ENCODE data around the gene SSH2. TPM values are rescaled to one million over a fixed set of nuclear protein-coding genes. Genes with fewer than 3 reads are reported as not detected.

The SSH2 gene
- total RNA-seq, 2 donors from 2014 or later, result 36.1 to 36.8 TPM

GRCh38 chr17:29648005-29648404, 282.0 kb downstream of the SSH2 start:
- no peak for DNase-seq (ENCODE audit: low spot score)
- no peaks in the 10 kb centered on the region for H3K27me3 ChIP-seq
- TF ChIP-seq, protein P1, sequence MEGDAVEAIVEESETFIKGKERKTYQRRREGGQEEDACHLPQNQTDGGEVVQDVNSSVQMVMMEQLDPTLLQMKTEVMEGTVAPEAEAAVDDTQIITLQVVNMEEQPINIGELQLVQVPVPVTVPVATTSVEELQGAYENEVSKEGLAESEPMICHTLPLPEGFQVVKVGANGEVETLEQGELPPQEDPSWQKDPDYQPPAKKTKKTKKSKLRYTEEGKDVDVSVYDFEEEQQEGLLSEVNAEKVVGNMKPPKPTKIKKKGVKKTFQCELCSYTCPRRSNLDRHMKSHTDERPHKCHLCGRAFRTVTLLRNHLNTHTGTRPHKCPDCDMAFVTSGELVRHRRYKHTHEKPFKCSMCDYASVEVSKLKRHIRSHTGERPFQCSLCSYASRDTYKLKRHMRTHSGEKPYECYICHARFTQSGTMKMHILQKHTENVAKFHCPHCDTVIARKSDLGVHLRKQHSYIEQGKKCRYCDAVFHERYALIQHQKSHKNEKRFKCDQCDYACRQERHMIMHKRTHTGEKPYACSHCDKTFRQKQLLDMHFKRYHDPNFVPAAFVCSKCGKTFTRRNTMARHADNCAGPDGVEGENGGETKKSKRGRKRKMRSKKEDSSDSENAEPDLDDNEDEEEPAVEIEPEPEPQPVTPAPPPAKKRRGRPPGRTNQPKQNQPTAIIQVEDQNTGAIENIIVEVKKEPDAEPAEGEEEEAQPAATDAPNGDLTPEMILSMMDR (IDR thresholded peaks at IDR 0.05), result no peak
- peaks cover 0 to 38% of the 10 kb centered on the region in 2 donors for H3K4me1 ChIP-seq
- H3K9me3 ChIP-seq, result no peaks in the 10 kb centered on the region
- peaks cover 14% of the 10 kb centered on the region for H3K36me3 ChIP-seq
- no peak overlapping the region for H3K27ac ChIP-seq
- H3K4me3 ChIP-seq, result no peak overlapping the region

DNA sequence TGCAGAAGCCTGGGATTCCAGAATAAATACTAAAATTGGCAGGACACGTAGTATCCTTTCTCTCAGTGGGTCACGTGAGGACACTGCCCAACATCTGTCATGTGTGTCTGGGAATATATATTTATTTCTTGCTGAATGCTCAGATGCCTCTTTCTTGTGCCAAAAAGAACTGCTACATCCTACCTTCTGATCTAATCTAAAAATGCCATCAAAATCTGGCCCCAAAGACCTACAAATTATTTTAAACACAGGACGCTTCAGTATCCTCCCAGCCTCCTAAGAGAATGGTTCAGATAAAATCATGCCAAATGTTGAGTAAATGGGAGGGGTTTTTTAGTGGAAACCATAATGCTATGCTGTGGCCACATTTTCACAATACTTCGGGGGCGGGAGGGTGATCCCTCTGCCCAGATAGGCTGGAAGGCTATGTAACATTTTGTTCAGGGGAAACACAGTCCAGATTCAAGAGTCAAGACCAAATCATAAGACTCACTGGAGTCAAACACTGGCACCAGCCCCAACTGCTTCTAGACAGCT, 284.4 kb downstream of the SSH2 start:
- peaks cover 0 to 62% of the 10 kb centered on the region in 2 donors for H3K4me1 ChIP-seq

DNA sequence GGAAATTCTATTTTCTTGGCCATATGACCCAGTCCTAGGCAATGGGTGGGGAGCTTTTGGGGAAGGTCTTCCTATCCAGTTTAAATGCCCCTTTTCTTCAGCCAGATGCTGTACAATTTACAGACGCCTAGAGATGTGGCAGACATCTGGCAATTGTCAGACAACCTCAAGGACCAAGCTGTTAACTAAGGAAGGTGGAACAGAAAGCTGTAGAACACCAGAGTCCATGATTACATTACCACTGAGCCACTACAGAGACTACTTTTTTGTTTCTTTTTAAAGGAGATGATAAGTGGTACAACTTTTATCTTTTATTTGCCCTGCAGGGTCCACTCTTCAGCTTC, 286.2 kb downstream of the SSH2 start:
- no peaks in the 10 kb centered on the region for H3K27me3 ChIP-seq
- H3K9me3 ChIP-seq, result no peaks in the 10 kb centered on the region
- H3K36me3 ChIP-seq, result peaks cover 14% of the 10 kb centered on the region
- no peak overlapping the region for H3K4me3 ChIP-seq
- H3K27ac ChIP-seq, result peak overlapping the region; percentile 77 to 86
- DNase-seq (ENCODE audit: low spot score), result no peak
- H3K4me1 ChIP-seq, result peaks cover 0 to 80% of the 10 kb centered on the region in 2 donors
- TF ChIP-seq, protein P1 (IDR thresholded peaks at IDR 0.05), result no peak

More for the DNA sequence above, 284.4 kb downstream of the SSH2 start:
- no peaks in the 10 kb centered on the region for H3K9me3 ChIP-seq
- TF ChIP-seq, protein P1 (IDR thresholded peaks at IDR 0.05), result no peak
- peak overlapping the region; percentile 77 to 86 for H3K27ac ChIP-seq
- peaks cover 14% of the 10 kb centered on the region for H3K36me3 ChIP-seq
- H3K4me3 ChIP-seq, result no peak overlapping the region
- no peaks in the 10 kb centered on the region for H3K27me3 ChIP-seq
- peak; percentile 93 for DNase-seq (ENCODE audit: low spot score)

DNA sequence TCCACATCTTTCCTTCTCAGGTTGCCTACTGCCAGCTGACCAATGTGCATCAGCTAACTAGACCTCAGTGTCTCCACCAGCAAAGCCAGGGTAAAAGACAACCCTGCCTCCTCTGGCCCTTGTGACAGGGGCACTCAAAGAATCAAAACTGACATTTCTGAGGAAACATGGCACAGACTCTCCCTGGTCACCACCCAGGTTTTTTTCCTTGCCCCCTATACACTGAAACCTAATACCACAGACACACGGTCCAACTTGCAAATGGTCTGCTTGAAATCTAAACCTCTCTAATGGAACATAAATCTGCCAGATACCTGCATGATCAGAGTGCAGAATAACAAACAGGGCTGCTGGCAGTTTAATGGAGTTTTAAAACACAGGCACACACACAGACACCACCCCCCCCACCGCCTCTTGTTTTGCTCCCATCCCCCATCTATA, 287.8 kb downstream of the SSH2 start:
- Histone ChIP-seq H3K4me1 (peaks cover 0 to 80% of the 10 kb centered on the region in 2 donors), H3K9me3 (no peaks in the 10 kb centered on the region), H3K4me3 (no peak overlapping the region), H3K27me3 (no peaks in the 10 kb centered on the region), H3K27ac (peak overlapping the region; percentile 77 to 86), H3K36me3 (no peaks in the 10 kb centered on the region)
- DNase-seq (ENCODE audit: low spot score), result no peak
- TF ChIP-seq, protein P1 (IDR thresholded peaks at IDR 0.05), result no peak

DNA sequence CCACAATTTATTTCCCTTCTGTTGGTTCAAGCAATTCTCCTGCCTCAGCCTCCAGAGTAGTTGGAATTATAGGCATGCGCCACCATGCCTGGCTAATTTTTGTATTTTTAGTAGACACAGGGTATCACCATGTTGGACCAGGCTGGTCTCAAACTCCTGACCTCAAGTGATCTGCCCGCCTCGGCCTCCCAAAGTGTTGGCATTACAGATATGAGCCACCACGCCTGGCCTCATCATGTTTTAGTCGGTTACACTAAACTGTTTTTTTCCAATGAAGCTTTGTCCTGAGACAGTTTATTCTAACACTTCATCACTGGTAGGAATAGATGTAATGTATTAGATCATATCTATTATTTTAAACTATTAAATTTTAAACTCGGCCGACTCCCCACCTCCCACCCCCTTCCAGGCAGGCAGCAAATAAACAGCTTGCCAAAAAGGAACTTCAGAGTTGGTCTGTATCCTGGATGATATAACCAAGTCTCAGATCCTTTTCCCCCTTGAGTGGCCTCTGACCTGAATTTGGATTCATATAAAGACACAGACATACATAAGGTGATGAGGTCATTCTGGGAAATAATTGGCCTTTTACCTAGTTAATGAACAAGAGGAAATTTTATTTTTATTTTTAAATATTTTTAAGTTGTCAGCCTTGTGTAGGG, 288.9 kb downstream of the SSH2 start:
- Histone ChIP-seq H3K9me3 (no peaks in the 10 kb centered on the region), H3K36me3 (peaks cover 7% of the 10 kb centered on the region), H3K4me1 (peaks cover 0 to 74% of the 10 kb centered on the region in 2 donors), H3K27me3 (no peaks in the 10 kb centered on the region), H3K27ac (peak overlapping the region; percentile 77 to 86), H3K4me3 (no peak overlapping the region)
- DNase-seq (ENCODE audit: low spot score), result no peak
- TF ChIP-seq, protein P1 (IDR thresholded peaks at IDR 0.05), result no peak

Data from right atrium auricular region (tissue), 2 donors.